Measurements from ENCODE around the gene TERC.

DNA sequence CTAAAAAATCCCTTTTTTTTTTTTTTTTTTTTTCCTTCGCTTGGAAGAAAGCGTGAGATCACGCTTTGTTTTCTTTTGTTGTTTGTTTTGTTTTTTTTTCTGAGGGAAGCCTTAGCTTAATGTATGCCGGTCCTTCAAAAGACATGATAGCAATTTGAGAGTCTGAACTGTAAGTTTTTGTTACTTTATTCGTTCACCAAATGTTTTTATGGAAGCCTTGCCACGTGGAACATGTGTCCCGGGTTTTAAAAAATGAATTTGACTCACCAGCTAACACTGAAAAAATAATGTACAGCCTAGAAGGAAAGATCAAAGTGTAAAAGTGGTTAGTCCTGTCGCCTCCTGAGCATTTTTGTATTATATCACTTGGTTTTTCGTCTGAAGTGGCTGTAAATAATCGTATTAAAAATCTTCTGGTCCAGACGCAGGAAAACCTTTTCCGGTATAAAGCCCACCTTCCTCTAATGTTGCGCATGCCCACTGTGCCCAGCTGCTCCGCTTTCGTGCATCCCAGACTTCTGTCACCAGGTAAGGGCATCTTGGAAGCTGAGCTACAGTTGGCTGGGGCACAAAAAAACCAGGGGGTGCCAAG, 7.5 kb upstream of the TERC start:
- no peak for TF ChIP-seq POLR2A (IDR thresholded peaks at IDR 0.05; ENCODE audit: low read length)
- no peak for TF ChIP-seq GATA1 (IDR thresholded peaks at IDR 0.05; ENCODE audit: low read depth, low read length)
